Measurements from ENCODE around the gene SAPCD2.

The SAPCD2 gene

GRCh38 chr9:137114613-137115393 lies 44.4 kb upstream of the SAPCD2 start, which contains the start of gene DPP7:
DPP7 (minus strand) TSS chr9:137114733; CDS start chr9:137114713, 20 bp downstream.
- no peak within 1 kb of the TSS for H3K27ac ChIP-seq
- peak within 1 kb of the TSS; percentile 46 for H3K4me3 ChIP-seq (ENCODE audit: low read depth, low read length)
- in situ Hi-C loops (cut with HindIII; ENCODE audit: low pct_ligation_motif_present, low sequenced_read_pairs): no loop called here
- H3K27me3 ChIP-seq (replicated peaks): no peaks in the 10 kb centered on the region
- peaks cover 8% of the 10 kb centered on the region for H3K36me3 ChIP-seq (replicated peaks)
- no peak for TF ChIP-seq CTCF (IDR thresholded peaks at IDR 0.05; ENCODE audit: low read depth, low read length, missing control alignments)
- no peak for DNase-seq

- H3K27ac ChIP-seq: no peak overlapping the region
- DNase-seq: no peak
- TF ChIP-seq CTCF (IDR thresholded peaks at IDR 0.05; ENCODE audit: low read depth, low read length, missing control alignments): no peak
- peaks cover 13% of the 10 kb centered on the region for H3K36me3 ChIP-seq (replicated peaks)
- H3K4me3 ChIP-seq (ENCODE audit: low read depth, low read length): peak overlapping the region; percentile 46
- in situ Hi-C loops (cut with HindIII; ENCODE audit: low pct_ligation_motif_present, low sequenced_read_pairs): no loop called here
- H3K27me3 ChIP-seq (replicated peaks): no peaks in the 10 kb centered on the region
Measured at GRCh38 chr9:137114220-137114612, 43.9 kb upstream of the SAPCD2 start.

GRCh38 chr9:137113385-137114159 lies 43.2 kb upstream of the SAPCD2 start:
- in situ Hi-C loops (cut with HindIII; ENCODE audit: low pct_ligation_motif_present, low sequenced_read_pairs): no loop called here

GRCh38 chr9:137112564-137113384 lies 42.4 kb upstream of the SAPCD2 start:
- TF ChIP-seq CTCF (IDR thresholded peaks at IDR 0.05; ENCODE audit: low read depth, low read length, missing control alignments): no peak
- no peak overlapping the region for H3K4me3 ChIP-seq (ENCODE audit: low read depth, low read length)
- in situ Hi-C loops (cut with HindIII; ENCODE audit: low pct_ligation_motif_present, low sequenced_read_pairs): no loop called here
- no peak overlapping the region for H3K27ac ChIP-seq
- no peak for DNase-seq
- no peaks in the 10 kb centered on the region for H3K27me3 ChIP-seq (replicated peaks)
- H3K36me3 ChIP-seq (replicated peaks): peaks cover 22% of the 10 kb centered on the region

More at GRCh38 chr9:137113385-137114159, 43.2 kb upstream of the SAPCD2 start:
- no peak for TF ChIP-seq CTCF (IDR thresholded peaks at IDR 0.05; ENCODE audit: low read depth, low read length, missing control alignments)
- Histone ChIP-seq H3K27ac (no peak overlapping the region), H3K36me3 (replicated peaks) (peaks cover 14% of the 10 kb centered on the region), H3K4me3 (ENCODE audit: low read depth, low read length) (peak overlapping the region; percentile 34), H3K27me3 (replicated peaks) (no peaks in the 10 kb centered on the region)
- DNase-seq: no peak

GRCh38 chr9:137111788-137112563 lies 41.6 kb upstream of the SAPCD2 start:
- peaks cover 28% of the 10 kb centered on the region for H3K36me3 ChIP-seq (replicated peaks)
- H3K4me3 ChIP-seq (ENCODE audit: low read depth, low read length): no peak overlapping the region
- no peak for TF ChIP-seq CTCF (IDR thresholded peaks at IDR 0.05; ENCODE audit: low read depth, low read length, missing control alignments)
- in situ Hi-C loops (cut with HindIII; ENCODE audit: low pct_ligation_motif_present, low sequenced_read_pairs): no loop called here
- H3K27ac ChIP-seq: no peak overlapping the region
- no peak for DNase-seq
- no peaks in the 10 kb centered on the region for H3K27me3 ChIP-seq (replicated peaks)

All from brain microvascular endothelial cell (primary cell).